ENCODE results near the gene ETV1.

DNA sequence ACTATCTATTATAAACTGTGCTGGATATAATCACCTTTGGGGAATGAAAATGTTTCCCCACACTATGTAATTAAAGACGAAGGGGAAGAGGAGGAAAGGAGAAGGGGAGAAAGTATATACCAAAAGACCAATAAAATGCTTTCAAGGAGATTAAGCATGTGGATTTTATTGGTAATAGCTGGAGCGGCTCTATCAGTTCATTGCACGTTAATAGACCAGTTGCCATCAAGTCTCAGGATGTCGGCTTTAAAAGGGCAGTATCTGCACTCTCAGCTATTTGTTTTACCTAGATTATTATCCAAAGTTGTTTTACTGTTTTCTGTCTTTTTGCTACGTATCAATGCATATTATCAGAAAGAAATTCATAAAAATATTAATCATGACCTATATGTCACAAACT lies 9.0 kb downstream of the ETV1 start:
- no peak for TF ChIP-seq CTCF (conservative IDR thresholded peaks at IDR 0.05)
- TF ChIP-seq ZFX (IDR thresholded peaks at IDR 0.05): no peak
